Thoracic aorta (tissue), 2 donors: Measurements from ENCODE around the gene DPEP2. TPM values are rescaled to one million over a fixed set of nuclear protein-coding genes. Genes with fewer than 3 reads are reported as not detected.
A peak's percentile ranks its signal among the peaks of the same experiment; 100 is the strongest.
"Not testable (repeated sequence)": the region's sequence is repeated elsewhere in the genome, so short reads cannot be mapped to it uniquely, and the experiment has no call there.

Source experiments
- ATAC-seq: fragments of 150-250 bp; one replicate; pipeline ENCODE4 v1.8.0; 2017; ENCODE audit warnings: low read depth; ENCODE audit not compliant: insufficient number of reproducible peaks, low FRiP score
- DNase-seq: peaks from one replicate; pipeline ENCODE4 v3.0.0-alpha.2; 2020; ENCODE audit warnings: low spot score
- H3K27ac ChIP-seq, 2 donors: fragments of 200-600 bp; sonication (generic); 1 replicate in 1 of 2; 2 replicates in 1 of 2; pipeline ENCODE4 v1.5.1; 2016; ENCODE audit warnings: mild to moderate bottlenecking in 2 of 2, moderate library complexity in 2 of 2
- H3K27me3 ChIP-seq: fragments of 200-600 bp; sonication (generic); replicated peaks from 2 replicates; pipeline ENCODE4 v1.6.0; 2016; ENCODE audit warnings: mild to moderate bottlenecking; ENCODE audit not compliant: insufficient read depth
- H3K36me3 ChIP-seq: fragments of 200-600 bp; sonication (generic); one replicate; pipeline ENCODE4 v1.5.1; 2016
- H3K4me1 ChIP-seq, 2 donors: fragments of 200-600 bp; sonication (generic); 1 replicate in 1 of 2; 2 replicates in 1 of 2; pipeline versions ENCODE4 v1.5.1 to v1.6.0; 2016; ENCODE audit warnings: low read depth in 2 of 2, mild to moderate bottlenecking in 1 of 2; ENCODE audit not compliant: control insufficient read depth in 1 of 2
- H3K4me3 ChIP-seq: fragments of 200-600 bp; sonication (generic); 2 replicates; pipeline ENCODE4 v1.5.1; 2016; ENCODE audit warnings: mild to moderate bottlenecking
- H3K9me3 ChIP-seq: fragments of 200-600 bp; sonication (generic); 2 replicates; pipeline ENCODE4 v1.5.1; 2016
- total RNA-seq, 2 donors: library from RNA; depleted of rRNA; stranded (reverse); fragments of >200 nt; gene quantifications; one replicate each; pipeline versions ENCODE4 v1.1.0 to v1.2.3, GENCODE V29; 2016
- TF ChIP-seq, protein P1 (sequence below): fragments of 200-600 bp; sonication (generic); IDR thresholded peaks from one replicate; pipeline ENCODE4 v1.5.1; 2019; ENCODE audit warnings: antibody characterized with exemption

The DPEP2 gene
- total RNA-seq, 2 donors from 2014 or later: 0.81 to 6.1 TPM

DNA sequence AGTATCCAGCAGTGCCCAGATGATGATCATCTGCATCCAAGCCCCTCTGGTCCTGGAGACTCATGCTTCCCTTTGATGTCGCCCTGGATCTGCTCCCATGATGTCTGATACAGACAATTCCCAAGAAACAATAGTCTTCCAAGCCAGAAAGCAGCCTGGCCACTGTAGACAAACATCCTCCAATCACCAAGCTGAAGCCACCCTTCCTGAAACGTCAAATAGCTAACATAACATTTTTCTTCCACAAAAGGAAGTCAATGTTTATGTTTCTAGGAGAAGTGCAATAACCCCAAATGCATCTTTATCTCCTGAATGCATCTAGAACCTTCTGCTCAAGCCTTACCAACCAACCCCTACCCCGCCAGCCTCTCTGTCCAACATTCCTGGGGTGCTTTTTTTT lies 1.2 kb upstream of the DPEP2 start:
- Histone ChIP-seq H3K36me3 (no peaks in the 10 kb centered on the region), H3K27ac (peak overlapping the region in 1 of 2 donors; percentile 19), H3K27me3 (no peaks in the 10 kb centered on the region), H3K4me3 (no peak overlapping the region), H3K4me1 (no peaks in the 10 kb centered on the region), H3K9me3 (no peaks in the 10 kb centered on the region)
- DNase-seq: no peak
- TF ChIP-seq, protein P1, sequence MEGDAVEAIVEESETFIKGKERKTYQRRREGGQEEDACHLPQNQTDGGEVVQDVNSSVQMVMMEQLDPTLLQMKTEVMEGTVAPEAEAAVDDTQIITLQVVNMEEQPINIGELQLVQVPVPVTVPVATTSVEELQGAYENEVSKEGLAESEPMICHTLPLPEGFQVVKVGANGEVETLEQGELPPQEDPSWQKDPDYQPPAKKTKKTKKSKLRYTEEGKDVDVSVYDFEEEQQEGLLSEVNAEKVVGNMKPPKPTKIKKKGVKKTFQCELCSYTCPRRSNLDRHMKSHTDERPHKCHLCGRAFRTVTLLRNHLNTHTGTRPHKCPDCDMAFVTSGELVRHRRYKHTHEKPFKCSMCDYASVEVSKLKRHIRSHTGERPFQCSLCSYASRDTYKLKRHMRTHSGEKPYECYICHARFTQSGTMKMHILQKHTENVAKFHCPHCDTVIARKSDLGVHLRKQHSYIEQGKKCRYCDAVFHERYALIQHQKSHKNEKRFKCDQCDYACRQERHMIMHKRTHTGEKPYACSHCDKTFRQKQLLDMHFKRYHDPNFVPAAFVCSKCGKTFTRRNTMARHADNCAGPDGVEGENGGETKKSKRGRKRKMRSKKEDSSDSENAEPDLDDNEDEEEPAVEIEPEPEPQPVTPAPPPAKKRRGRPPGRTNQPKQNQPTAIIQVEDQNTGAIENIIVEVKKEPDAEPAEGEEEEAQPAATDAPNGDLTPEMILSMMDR: no peak
- ATAC-seq: no peak

DNA sequence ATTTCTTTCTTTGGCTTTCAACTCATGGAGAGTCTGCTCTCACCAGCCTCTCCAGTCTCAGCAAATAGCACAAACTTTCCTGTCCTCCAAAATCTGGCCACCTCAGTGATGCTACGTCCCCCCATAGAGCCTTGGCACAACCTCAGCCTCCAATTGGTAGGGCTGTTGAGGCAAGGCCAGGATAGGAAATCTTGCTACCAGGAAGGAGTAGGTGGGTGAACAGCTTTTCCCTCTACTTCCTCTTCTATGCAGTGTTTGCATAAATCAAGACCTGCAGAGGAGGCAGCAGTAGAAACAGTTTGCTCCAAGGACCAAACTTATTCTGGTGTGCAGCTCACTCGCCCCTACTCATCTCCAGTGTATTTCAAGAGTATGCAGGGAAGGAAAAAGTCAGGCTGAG lies 701 bp upstream of the DPEP2 start:
- Histone ChIP-seq H3K27ac (peak overlapping the region in 1 of 2 donors; percentile 19), H3K4me1 (no peaks in the 10 kb centered on the region), H3K4me3 (no peak overlapping the region), H3K9me3 (no peaks in the 10 kb centered on the region), H3K27me3 (no peaks in the 10 kb centered on the region), H3K36me3 (no peaks in the 10 kb centered on the region)
- DNase-seq: no peak
- no peak for ATAC-seq
- TF ChIP-seq, protein P1: no peak

DNA sequence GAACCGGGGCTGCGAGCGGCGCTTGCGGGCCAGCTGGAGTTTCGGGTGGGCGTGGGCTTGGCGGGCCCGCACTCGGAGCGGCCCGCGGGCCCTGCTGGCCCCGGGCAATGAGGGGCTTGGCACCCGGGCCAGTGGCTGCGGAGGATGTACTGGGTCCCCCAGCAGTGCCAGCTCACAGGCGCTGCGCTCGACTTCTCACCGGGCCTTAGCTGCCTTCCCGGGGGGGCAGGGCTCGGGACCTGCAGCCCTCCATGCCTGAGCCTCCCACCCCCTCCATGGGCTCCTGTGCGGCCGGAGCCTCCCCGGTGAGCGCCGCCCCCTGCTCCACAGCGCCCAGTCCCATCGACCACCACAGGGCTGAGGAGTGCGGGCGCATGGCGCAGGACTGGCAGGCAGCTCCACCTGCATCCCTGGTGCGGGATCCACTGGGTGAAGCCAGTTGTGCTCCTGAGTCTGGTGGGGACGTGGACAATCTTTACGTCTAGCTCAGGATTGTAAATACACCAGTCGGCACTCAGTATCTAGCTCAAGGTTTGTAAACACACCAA lies 979 bp downstream of the DPEP2 start:
- not testable (repeated sequence) for H3K9me3 ChIP-seq, H3K36me3 ChIP-seq, H3K4me3 ChIP-seq, H3K4me1 ChIP-seq, ATAC-seq, H3K27ac ChIP-seq, H3K27me3 ChIP-seq, DNase-seq

DNA sequence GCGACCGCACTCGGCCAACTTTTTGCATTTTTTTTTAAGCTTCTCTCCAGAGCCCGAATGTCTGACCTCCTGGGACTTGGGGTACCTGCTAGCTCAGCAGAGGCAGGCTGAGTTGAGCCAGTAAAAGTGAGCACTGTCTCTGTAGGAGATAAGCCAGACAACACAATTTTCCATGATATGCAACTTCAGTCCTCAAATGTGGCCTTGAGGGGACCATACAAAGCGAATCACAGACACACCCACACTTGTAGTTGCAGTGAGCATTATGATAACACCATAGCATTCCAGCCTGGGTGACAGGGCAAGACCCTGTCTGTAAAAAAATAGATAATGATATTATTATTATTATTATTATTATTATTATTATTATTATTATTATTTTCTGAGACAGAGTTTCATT lies 2.6 kb downstream of the DPEP2 start:
- Histone ChIP-seq H3K9me3 (no peaks in the 10 kb centered on the region), H3K36me3 (no peaks in the 10 kb centered on the region), H3K27me3 (no peaks in the 10 kb centered on the region), H3K27ac (no peak overlapping the region), H3K4me3 (no peak overlapping the region), H3K4me1 (peaks cover 6 to 10% of the 10 kb centered on the region in 2 donors)
- DNase-seq: no peak
- ATAC-seq: no peak
- TF ChIP-seq, protein P1: no peak

DNA sequence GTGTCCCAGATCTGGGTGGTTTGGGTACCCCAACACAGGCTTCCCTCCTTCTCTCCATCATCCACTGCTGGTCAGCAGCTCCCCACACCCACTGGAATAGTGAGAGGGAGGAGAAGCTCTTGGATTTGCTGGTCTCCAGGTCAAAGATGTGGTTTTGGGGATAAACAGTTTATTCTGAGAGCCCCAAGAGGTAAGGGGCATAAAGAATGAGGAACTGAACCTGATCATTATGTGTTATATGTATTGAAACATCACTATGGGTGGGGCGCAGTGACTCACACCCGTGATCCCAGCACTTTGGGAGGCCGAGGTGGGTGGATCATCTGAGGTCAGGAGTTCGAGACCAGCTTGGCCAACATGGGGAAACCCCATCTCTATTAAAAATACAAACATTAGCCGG lies 3.9 kb downstream of the DPEP2 start:
- Histone ChIP-seq H3K4me3 (no peak overlapping the region), H3K36me3 (no peaks in the 10 kb centered on the region), H3K9me3 (no peaks in the 10 kb centered on the region), H3K4me1 (peaks cover 6 to 10% of the 10 kb centered on the region in 2 donors), H3K27ac (no peak overlapping the region), H3K27me3 (no peaks in the 10 kb centered on the region)
- DNase-seq (no peak), ATAC-seq (no peak)
- TF ChIP-seq, protein P1: no peak

DNA sequence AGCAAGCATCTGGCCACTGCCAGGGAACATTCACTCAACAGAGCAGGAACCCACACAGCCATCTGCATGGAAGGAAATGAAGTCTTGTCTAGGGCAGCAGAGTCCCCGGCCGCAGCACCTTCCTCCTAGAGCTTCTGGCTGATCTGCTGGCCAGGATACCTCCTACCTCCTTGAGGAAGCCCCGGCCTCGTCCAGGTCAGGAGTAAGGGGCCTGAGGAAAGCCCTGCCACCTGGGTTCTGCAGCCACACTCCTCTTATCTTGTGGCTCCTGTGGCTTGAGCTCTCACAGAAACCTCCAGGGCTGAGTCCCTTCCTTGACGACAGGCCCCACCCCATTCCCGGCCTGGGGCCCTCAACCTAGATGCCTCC lies 5.3 kb downstream of the DPEP2 start:
- not testable (repeated sequence) for H3K4me3 ChIP-seq, ATAC-seq, H3K9me3 ChIP-seq, H3K27me3 ChIP-seq, H3K4me1 ChIP-seq, DNase-seq, H3K36me3 ChIP-seq
- peak overlapping the region in 1 of 2 donors; percentile 17 for H3K27ac ChIP-seq
